ENCODE data around the gene OSBP.

GRCh38 chr11:59660621-59661020 lies 45.0 kb upstream of the OSBP start:
- no peak for TF ChIP-seq CTCF (IDR thresholded peaks at IDR 0.05 in 8 of 11, conservative IDR thresholded peaks at IDR 0.05 in 3 of 11)
- TF ChIP-seq POLR2AphosphoS5 (IDR thresholded peaks at IDR 0.05): no peak
- TF ChIP-seq POLR2A (IDR thresholded peaks at IDR 0.05): no peak

Data from spleen (tissue), 7 donors.